Uterus (tissue), 2 donors: ENCODE results near the gene NCOA5.

Source experiments
- POLR2A ChIP-seq, 2 donors: fragments of 450-650 bp; IDR thresholded peaks; one replicate each; pipeline ENCODE4 v1.6.1; 2016; ENCODE audit warnings: antibody characterized with exemption in 2 of 2, mild to moderate bottlenecking in 1 of 2, moderate library complexity in 1 of 2
- TF ChIP-seq, protein P1 (sequence below), 4 experiments: fragments of 200-600 bp in 2 of 4; fragments of 450-650 bp in 2 of 4; sonication (generic) in 2 of 4; IDR thresholded peaks; one replicate each; pipeline ENCODE4 v1.5.1; 2016 to 2019; ENCODE audit warnings: antibody characterized with exemption in 4 of 4, mild to moderate bottlenecking in 2 of 4, moderate library complexity in 1 of 4

DNA sequence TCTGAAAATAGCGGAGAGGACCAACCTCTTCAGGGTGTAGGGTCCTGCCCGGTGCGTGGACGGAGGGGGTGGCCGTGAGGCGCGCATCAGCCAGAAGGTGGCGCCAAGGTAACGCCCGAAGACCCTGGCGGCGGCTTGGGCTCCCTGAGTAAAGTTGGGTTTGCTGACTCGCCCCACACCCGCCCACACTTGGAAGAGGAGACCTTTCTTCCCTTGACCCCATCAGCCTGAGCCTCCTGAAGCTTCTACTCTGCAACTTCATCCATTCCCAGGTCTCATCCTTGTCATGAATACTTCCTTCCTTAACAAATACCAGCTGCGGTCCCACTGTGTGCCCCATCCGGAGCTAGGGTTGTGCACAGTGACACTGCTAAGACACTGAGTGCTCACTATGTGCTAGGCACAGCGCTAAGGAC, 43.0 kb upstream of the NCOA5 start:
- TF ChIP-seq, protein P1, sequence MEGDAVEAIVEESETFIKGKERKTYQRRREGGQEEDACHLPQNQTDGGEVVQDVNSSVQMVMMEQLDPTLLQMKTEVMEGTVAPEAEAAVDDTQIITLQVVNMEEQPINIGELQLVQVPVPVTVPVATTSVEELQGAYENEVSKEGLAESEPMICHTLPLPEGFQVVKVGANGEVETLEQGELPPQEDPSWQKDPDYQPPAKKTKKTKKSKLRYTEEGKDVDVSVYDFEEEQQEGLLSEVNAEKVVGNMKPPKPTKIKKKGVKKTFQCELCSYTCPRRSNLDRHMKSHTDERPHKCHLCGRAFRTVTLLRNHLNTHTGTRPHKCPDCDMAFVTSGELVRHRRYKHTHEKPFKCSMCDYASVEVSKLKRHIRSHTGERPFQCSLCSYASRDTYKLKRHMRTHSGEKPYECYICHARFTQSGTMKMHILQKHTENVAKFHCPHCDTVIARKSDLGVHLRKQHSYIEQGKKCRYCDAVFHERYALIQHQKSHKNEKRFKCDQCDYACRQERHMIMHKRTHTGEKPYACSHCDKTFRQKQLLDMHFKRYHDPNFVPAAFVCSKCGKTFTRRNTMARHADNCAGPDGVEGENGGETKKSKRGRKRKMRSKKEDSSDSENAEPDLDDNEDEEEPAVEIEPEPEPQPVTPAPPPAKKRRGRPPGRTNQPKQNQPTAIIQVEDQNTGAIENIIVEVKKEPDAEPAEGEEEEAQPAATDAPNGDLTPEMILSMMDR (IDR thresholded peaks at IDR 0.05): peak; percentile 66 to 81 (median 76)
- no peak for TF ChIP-seq POLR2A (IDR thresholded peaks at IDR 0.05)
